GM18867 (cell line): ENCODE data around the gene PRDM12.

Source experiments
- ATAC-seq: cut with Tn5 transposase; IDR thresholded peaks from one replicate; pipeline ENCODE4 v1.9.1; 2021; ENCODE audit warnings: mild to moderate bottlenecking, moderate library complexity; ENCODE audit not compliant: unreplicated experiment

PRDM12 gene

DNA sequence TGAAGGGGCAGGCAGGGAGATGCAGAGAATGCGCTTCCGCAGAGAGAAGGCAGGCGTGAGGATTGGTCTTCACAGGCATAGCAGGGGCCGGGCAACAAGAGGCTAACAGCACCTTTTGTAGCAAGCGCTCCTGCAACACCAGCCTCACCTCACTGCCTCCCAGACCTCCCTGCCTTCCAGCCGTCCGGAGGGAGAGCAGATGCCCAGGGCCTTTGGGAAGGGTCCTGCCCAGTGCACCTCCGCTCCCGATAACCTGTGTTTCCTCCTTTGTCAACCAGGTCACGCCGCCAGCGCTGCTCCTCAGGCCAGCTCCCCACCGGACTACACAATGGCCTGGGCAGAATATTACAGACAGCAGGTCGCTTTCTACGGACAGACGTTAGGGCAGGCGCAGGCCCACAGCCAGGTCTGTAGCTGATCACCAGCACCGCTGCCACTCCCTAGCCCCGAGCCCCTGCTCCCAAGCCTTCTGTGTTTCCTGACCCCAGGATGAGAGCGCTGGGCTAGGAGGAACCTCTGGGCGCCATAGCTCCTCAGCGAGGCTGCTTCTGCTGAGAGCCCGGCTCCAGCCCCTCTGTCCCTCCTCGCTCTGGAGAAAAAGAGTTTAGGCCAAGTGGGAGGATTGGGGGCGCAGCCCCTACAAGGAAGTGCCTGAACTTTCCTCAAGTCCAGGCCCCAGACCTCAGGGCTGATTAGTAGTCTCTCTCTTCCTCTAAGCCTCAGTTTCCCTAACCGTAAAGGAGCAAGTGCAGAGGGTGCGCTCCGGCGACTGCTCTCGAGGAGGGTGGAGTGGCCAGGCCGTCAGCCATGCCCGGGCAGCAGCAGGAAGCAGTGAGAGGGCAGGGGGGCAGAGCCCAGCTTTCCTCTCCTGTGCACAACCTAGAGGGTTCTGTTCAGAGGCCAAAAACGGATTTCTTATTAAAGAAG, 28.4 kb upstream of the PRDM12 start:
- no peak for ATAC-seq

DNA sequence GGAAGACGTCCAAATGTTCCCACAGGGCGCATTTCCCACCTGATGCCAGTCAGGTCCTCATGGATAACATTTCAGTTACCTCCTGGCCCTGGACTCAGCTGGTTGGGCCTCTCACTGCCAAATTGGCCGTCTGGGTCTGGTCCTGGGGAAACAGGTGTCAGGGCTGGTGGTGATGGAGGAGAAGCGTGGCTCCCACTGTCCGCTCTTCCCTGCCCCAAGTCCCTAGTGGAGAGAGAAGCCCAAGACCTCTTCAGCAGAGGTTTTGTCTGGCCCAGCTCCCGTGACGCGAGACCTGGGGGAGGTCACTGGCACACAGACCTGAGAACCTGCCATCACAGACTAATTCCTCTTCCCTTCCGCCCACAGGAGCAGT, 27.8 kb upstream of the PRDM12 start:
- ATAC-seq = no peak

DNA sequence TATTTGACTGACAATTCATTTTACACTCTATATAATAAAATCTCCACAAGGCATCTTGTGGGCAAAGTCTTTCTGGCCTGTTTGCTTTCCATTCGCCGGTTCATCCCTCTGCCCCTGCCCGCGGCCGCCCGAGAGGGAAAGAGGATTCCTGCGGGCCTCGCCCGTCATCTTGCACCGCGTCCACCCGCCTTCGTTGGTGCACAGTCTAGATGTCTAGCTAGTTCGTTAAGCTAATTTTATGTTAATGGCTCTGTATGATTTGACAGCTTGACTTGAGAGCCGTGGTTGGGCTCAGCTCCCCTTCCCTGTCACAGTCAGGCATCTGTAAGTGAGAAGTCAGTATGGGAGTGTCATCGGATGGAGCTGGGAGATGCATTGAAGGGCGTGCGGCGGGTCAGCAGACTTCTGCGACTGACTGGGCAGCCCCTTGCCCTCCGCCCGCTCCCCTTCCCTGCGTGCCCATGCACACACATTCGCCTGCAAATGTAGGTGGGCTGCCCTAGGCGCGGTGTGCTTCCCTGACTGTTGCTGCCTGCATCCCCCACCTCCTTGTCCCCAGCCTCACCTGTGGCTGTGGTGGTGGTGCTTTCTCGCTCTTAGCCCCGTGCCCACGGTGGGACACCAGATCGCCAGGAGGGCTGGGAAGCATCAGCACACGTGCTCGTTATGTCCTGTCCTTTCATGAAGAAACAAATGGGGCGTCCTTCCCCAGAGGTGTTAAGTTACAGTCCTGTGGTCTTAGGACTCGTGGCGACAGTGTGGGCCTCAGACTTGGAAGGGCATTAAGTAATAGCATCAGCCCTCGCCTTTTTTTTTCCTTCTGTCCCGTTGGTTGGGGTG, 25.9 kb upstream of the PRDM12 start:
- ATAC-seq = no peak

- no peak for ATAC-seq
Measured at GRCh38 chr9:130639124-130639765, 25.1 kb upstream of the PRDM12 start.

DNA sequence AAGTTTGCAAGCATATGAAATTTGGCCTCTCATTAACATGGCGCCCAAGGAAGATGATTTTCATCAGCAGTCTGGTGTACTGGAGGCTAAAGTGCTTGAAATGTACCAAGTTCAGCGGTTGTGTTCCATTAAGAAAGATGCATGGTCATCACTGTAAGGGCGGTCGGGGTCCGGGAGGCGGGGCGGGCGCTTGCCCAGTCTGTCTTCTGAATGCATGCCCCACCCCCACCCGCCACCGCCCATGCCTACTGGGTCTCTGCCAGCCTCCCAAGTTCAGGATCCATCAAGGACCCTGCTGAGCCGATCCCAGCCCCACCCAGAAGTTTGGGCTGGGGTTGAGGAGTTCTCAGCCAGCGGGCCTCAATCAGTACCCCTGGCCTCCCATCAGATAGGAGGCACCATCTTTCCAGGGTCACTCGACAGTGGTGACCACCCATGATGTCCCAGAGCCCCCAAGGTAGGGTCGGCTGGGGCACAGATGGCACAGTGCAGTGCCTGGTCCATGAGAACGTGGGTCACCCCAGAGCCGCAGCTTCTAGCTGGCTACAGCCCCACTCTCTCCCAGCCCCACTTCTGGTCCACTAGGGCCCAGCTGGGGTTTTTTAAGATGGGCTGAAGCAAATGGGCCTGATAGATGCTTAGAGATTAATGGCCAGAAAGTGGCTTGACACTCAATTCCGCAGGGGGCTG, 24.4 kb upstream of the PRDM12 start:
- ATAC-seq = no peak

- no peak for ATAC-seq
Measured at GRCh38 chr9:130640681-130641080, 23.7 kb upstream of the PRDM12 start.

- ATAC-seq = no peak
Measured at GRCh38 chr9:130642926-130643325, 21.5 kb upstream of the PRDM12 start.

- no peak for ATAC-seq
Measured at GRCh38 chr9:130651221-130651620, 13.2 kb upstream of the PRDM12 start.

GRCh38 chr9:130651752-130652151, 12.6 kb upstream of the PRDM12 start:
- ATAC-seq = no peak

DNA sequence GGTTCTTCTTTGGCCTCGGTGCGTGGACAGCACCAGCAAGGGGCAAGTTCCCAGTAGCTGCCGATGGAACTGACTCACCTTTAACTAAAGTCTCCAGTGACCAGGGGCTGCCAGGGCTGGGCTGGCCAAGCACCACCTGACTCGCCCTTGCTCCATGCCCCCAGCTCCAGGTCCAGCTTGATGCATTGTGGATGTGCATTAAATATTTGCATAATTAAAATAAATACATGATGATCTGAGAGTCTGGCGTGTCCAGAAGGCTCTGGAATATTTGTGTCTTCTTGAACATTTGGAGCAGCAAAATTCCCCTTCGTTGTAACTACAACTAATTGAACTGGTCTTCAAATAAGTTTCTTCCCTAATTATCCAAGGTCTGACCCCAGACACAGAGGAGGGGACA, 9.5 kb upstream of the PRDM12 start:
- no peak for ATAC-seq

DNA sequence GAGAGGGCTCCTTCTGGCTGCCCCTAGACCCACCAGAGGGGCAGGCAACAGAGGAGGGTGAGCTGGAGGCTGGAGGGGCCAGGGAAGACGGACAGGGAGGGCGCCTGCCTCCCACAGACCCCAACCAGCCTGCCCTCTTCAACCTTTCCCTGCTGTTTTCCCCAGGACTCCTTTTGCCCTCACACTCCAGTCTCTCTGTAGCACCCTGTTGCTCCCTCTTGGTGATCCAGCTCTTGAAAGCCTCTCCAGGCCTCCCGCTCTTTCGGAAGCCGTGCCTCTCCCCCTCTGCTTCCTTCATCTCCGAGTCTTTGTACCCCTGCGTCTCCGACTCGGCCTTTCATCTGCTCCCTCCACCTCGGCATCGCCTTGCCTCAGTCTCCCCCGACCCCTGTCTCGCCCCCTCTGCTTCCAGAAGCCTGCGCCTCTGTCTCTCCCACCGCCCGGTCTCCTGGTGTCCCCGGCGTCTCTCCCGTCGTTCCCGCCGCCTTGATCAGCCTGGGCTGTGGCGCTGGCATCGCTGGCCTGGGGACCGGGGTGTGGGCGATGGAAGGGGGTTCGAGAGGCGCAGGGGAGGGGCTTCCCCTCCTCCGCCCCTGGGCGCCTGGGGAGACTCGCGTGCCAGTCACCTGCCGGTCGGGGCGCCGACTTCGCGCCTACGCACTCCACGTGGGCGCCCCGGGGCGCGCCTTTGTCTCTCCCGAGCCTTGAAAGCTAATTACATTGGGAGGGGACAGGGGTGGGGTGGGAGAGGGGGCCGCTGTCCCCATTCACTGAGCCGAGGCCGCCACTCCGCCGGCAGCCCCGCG, 5.3 kb upstream of the PRDM12 start:
- ATAC-seq = no peak

DNA sequence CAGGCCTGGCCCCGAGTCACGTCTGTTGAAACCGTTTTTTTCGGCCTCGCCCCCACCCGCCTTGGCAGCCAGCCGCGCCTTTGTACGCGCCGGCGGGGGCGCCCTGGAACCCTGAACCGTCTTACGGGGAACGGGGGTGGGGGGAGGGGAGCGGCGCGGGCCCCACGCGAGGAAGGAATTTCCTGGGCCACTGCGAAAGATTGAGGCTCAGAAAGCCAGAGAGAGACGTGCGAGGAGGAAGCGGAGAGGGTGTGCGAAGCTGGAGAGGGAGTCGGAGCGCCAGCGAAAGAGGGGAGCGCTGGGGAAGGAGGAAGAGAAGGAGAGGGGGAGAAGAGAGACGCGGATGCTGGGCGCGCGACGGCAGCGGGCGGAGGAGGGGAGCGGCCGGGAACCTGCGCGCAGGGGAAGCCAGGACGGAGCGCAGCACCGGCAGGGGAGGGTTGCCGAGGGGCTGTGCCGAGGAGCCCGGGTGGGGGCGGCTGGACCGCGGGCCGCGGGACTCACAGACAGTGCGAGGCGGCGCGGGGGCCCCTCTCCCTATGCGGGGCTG, 4.6 kb upstream of the PRDM12 start:
- ATAC-seq = no peak

GRCh38 chr9:130660326-130660682, 4.1 kb upstream of the PRDM12 start:
- ATAC-seq = no peak

DNA sequence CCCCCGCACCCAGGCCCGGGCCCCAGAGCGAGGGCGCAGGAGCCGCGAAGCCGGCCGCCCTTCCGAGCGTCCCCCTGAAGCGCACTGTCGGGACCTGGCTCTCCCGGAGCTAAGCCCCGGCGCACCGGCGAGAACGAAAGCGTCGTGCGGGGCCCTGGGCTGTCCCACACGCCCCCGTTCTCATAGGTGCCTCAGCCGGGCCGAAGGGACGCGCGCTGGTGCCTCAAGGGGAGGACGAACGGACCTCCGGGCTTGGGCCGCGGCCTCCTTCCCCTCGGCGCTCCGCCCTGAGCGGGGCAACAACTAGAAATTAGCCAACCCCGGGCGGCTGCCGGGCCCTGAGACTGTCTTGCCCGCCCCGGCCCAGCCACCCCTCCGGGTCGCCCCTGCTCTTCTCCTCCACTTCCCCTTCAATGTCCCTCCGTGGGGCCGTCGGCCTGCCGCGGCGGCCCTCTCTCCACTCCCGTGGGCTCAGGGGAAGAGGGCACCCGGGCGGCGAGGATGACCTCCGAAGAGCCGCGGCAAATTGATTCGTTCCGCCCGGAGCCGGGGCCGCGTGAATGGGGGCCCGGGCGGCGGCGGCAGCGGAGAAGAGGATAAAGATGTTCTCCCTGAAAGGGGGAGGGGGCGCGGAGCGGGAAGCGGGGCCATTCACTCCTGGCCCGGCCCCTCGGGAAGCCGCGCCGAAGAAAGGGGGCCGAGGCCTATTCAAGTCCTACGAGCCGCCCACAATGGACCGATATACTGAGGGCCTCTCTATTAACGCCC, 3.5 kb upstream of the PRDM12 start:
- no peak for ATAC-seq

- no peak for ATAC-seq
Measured at GRCh38 chr9:130661451-130662098, 2.8 kb upstream of the PRDM12 start.

GRCh38 chr9:130662099-130662969, 2.1 kb upstream of the PRDM12 start:
- no peak for ATAC-seq

DNA sequence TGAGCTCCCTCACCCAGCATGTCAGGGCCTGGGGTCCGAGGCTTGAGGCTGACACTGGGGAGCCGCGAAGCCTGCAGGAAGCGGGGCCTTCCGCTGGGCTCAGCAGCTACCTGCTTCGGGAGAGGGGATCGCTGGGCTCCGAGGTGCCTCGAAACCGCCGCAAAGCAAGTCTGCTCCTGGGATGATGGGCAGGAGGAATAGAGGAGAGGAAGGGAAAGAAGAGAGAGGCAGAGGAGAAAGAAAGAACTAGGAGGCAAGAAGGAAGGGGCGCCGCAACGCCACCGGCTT, 1.5 kb upstream of the PRDM12 start:
- no peak for ATAC-seq
